ENCODE data around the gene ELMO3. TPM values are rescaled to one million over a fixed set of nuclear protein-coding genes. Genes with fewer than 3 reads are reported as not detected.

The ELMO3 gene
- total and polyA plus RNA-seq, 2 of the 13 experiments (the other 11 are each of a cell fraction or from before 2014, with no cell fraction given): 2.6 to 4.0 TPM

GRCh38 chr16:67183627-67184452 is 15.1 kb upstream of the ELMO3 start, which contains the start of gene MATCAP1 (continued):
- TF ChIP-seq RNF219 (CRISPR knock-in tag; IDR thresholded peaks at IDR 0.05): no peak
- TF ChIP-seq ZNF746 (CRISPR knock-in tag; IDR thresholded peaks at IDR 0.05): peak; percentile 29; the same call in 1 of the 2 replicates
- TF ChIP-seq ZSCAN5A (CRISPR knock-in tag; IDR thresholded peaks at IDR 0.05; ENCODE audit: borderline replicate concordance): 0 out of 2 replicates have a peak, but pooled peaks have one; percentile 13
- no peak for TF ChIP-seq ZNF564 (CRISPR knock-in tag; IDR thresholded peaks at IDR 0.05)
- no peak; the same call in 1 of the 2 replicates for TF ChIP-seq ZNF703 (CRISPR knock-in tag; IDR thresholded peaks at IDR 0.05; ENCODE audit: borderline replicate concordance)
- TF ChIP-seq DZIP1 (CRISPR knock-in tag; IDR thresholded peaks at IDR 0.05): 0 out of 2 replicates have a peak, but pooled peaks have one; percentile 61
- peak; percentile 85; the same call in 1 of the 2 replicates for TF ChIP-seq NFKB2 (CRISPR knock-in tag; IDR thresholded peaks at IDR 0.05; ENCODE audit: borderline replicate concordance)
- TF ChIP-seq NRL (CRISPR knock-in tag; IDR thresholded peaks at IDR 0.05; ENCODE audit: borderline replicate concordance): no peak; the same call in none of the 2 replicates
- no peak for TF ChIP-seq PHB2 (IDR thresholded peaks at IDR 0.05; ENCODE audit: partially characterized antibody)
- TF ChIP-seq RBM39 (IDR thresholded peaks at IDR 0.05; ENCODE audit: low read depth, low read length, poor library complexity, severe bottlenecking): peak; percentile 56
- TF ChIP-seq GATA4 (IDR thresholded peaks at IDR 0.05; ENCODE audit: borderline replicate concordance, low read depth): 0 out of 2 replicates have a peak, but pooled peaks have one; percentile 4
- TF ChIP-seq CBFB (CRISPR knock-in tag; IDR thresholded peaks at IDR 0.05): peak; percentile 37; the same call in 1 of the 2 replicates
- 0 out of 2 replicates have a peak, but pooled peaks have one; percentile 62 for TF ChIP-seq ZNF772 (CRISPR knock-in tag; IDR thresholded peaks at IDR 0.05)
- TF ChIP-seq MIXL1 (CRISPR knock-in tag; IDR thresholded peaks at IDR 0.05): no peak
- peak; percentile 75; the same call in 1 of the 2 replicates for TF ChIP-seq IKZF5 (CRISPR knock-in tag; IDR thresholded peaks at IDR 0.05)
- no peak; the same call in 1 of the 2 replicates for TF ChIP-seq HINFP (CRISPR knock-in tag; IDR thresholded peaks at IDR 0.05; ENCODE audit: low read depth)
- peak; percentile 63 for TF ChIP-seq KMT2A (CRISPR knock-in tag; IDR thresholded peaks at IDR 0.05)

All from HepG2 (cell line).